ENCODE results near the gene CXCL1. TPM values are rescaled to one million over a fixed set of nuclear protein-coding genes. Genes with fewer than 3 reads are reported as not detected.

Gene CXCL1
- total RNA-seq, 2 donors from 2014 or later: 6.9 to 8.5 TPM

DNA sequence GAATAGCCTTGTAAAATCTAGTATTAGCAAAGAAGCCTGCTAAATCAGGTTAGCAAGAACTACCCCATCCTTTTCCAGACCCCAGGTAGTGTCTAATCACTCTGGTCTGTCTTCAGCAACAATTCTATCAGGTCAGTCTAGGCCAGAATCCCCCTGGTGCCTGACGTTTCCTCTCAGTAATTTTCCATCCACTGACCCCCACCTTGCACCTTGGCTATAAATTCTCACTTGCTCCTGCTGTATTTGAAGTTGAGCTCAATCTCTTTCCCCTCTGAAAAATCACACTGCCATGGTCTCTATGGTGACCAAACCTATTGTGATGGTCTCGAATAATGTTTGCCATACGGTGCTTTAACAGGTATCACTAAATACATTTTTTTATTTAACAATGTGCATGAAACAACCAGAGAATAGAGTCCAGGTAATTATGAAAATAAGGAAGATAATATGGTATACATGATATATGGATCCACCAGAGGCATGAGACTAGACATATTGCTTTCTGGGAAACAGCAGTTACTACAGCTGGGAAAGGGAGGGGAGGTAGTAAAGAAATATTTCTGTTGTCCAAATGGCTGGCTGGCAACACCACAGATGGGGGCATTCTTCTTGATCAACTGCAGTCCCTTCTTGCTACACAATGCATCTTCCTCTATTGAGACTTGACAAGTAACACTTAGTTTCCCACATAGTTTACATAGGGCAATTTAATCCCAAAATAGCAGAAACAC lies 33.8 kb downstream of the CXCL1 start:
- no peaks in the 10 kb centered on the region for H3K36me3 ChIP-seq
- no peaks in the 10 kb centered on the region for H3K9me3 ChIP-seq
- H3K4me1 ChIP-seq: no peaks in the 10 kb centered on the region
- no peak overlapping the region for H3K27ac ChIP-seq
- H3K4me3 ChIP-seq: no peak overlapping the region
- DNase-seq (ENCODE audit: low spot score): no peak
- TF ChIP-seq, protein P1, sequence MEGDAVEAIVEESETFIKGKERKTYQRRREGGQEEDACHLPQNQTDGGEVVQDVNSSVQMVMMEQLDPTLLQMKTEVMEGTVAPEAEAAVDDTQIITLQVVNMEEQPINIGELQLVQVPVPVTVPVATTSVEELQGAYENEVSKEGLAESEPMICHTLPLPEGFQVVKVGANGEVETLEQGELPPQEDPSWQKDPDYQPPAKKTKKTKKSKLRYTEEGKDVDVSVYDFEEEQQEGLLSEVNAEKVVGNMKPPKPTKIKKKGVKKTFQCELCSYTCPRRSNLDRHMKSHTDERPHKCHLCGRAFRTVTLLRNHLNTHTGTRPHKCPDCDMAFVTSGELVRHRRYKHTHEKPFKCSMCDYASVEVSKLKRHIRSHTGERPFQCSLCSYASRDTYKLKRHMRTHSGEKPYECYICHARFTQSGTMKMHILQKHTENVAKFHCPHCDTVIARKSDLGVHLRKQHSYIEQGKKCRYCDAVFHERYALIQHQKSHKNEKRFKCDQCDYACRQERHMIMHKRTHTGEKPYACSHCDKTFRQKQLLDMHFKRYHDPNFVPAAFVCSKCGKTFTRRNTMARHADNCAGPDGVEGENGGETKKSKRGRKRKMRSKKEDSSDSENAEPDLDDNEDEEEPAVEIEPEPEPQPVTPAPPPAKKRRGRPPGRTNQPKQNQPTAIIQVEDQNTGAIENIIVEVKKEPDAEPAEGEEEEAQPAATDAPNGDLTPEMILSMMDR (IDR thresholded peaks at IDR 0.05): no peak
- no peaks in the 10 kb centered on the region for H3K27me3 ChIP-seq

DNA sequence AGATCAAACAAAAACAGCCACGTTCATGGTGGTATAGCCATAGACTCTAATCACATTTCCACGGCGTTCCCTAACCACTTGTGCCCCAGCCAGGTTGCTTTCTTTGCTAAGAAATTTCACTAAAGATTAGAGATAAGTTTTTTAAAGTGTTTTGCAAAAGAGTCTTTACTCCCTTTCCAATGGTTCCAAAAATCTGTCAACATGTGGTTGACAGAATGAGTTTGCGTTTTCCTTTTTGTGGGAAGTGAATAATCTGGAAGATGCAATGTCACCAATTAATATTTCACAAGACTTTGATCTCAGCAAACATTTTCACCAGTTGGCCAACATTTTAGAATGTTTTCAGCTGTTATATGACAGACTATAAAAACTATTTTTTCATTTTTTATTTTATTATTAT lies 35.3 kb downstream of the CXCL1 start:
- Histone ChIP-seq H3K9me3 (no peaks in the 10 kb centered on the region), H3K36me3 (no peaks in the 10 kb centered on the region), H3K4me1 (no peaks in the 10 kb centered on the region), H3K4me3 (no peak overlapping the region), H3K27ac (no peak overlapping the region), H3K27me3 (no peaks in the 10 kb centered on the region)
- TF ChIP-seq, protein P1 (IDR thresholded peaks at IDR 0.05): no peak
- DNase-seq (ENCODE audit: low spot score): no peak

DNA sequence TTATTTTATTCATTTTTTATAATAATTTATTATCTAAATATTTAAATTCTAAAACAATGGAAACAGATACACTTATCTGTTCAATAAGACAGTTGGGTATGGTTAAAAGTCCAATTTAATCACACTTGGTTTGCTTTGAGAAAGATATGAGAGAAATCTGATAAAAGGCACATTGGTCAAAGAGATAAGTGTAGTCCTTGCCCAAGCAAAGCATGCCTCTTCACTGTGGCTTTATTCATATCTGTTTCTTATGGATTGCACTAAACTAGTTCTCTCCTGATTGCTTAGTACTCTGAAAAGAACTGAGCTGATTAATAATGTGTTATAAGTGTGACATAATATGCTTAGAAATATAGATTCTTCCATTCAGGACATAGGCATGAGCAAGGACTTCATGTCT lies 39.8 kb downstream of the CXCL1 start:
- no peak overlapping the region for H3K27ac ChIP-seq
- H3K4me1 ChIP-seq: no peaks in the 10 kb centered on the region
- no peaks in the 10 kb centered on the region for H3K27me3 ChIP-seq
- TF ChIP-seq, protein P1 (IDR thresholded peaks at IDR 0.05): no peak
- no peaks in the 10 kb centered on the region for H3K36me3 ChIP-seq
- DNase-seq (ENCODE audit: low spot score): no peak
- no peaks in the 10 kb centered on the region for H3K9me3 ChIP-seq
- no peak overlapping the region for H3K4me3 ChIP-seq

DNA sequence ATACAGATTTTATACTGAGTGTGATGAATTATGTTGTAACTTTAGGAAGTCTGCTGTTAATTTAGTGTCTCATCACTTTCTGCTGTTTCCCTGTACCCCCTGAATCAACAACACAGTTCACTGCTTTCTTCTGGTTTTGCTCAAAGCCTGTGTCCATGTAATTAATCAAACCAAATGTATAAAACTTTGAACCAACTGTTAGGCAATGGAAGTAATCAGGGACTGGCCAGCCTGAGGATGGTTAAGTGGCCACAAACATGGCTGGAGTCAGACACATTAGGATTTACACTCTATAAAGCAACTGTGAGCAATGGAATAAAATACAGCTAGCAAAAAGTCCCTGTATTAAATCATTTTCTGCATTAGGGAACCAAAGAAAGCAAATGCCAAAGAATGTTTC lies 42.6 kb downstream of the CXCL1 start:
- TF ChIP-seq, protein P1 (IDR thresholded peaks at IDR 0.05): no peak
- Histone ChIP-seq H3K27ac (no peak overlapping the region), H3K4me1 (no peaks in the 10 kb centered on the region), H3K27me3 (no peaks in the 10 kb centered on the region), H3K36me3 (no peaks in the 10 kb centered on the region), H3K4me3 (no peak overlapping the region), H3K9me3 (no peaks in the 10 kb centered on the region)
- DNase-seq (ENCODE audit: low spot score): no peak

DNA sequence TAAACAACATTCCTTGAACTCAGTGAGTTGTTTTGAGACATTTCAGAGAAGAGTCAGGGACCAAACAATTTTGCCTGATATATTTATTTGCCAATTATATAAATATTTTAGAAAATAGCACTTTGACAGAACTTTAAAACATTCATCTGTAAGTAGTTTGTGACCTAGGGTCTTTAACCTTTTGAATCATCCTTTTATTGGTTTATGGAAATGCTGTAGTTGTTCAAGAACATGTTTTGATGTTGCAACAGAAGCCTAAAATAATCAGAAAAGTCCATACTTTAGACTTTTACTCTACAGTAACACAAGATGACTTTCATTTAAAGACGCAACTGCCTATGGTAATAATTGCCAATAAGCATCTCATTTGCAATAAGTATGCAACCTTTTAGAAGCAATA lies 43.0 kb downstream of the CXCL1 start:
- H3K9me3 ChIP-seq: no peaks in the 10 kb centered on the region
- no peak overlapping the region for H3K27ac ChIP-seq
- no peaks in the 10 kb centered on the region for H3K36me3 ChIP-seq
- H3K4me1 ChIP-seq: no peaks in the 10 kb centered on the region
- no peak for DNase-seq (ENCODE audit: low spot score)
- TF ChIP-seq, protein P1 (IDR thresholded peaks at IDR 0.05): no peak
- no peaks in the 10 kb centered on the region for H3K27me3 ChIP-seq
- H3K4me3 ChIP-seq: no peak overlapping the region

DNA sequence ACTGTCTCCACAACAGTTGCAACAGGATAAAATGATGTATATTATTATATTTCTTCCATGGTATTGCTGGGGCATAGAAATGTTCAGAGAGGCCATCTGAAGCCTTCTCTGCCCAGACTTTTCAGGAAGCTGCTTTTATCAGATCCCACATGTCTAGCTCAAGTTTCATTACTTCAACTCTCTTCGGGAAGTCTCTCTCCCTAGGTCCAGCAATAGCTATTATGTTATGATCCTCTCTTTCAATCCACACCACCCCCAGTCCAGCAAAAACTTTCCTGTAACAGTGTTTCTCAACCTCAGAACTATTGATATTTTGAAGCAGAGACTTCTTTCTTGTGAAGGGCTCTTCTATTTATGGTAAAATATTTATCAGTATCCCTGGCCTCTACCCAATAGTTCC lies 44.9 kb downstream of the CXCL1 start:
- Histone ChIP-seq H3K4me3 (no peak overlapping the region), H3K27me3 (no peaks in the 10 kb centered on the region), H3K4me1 (no peaks in the 10 kb centered on the region), H3K36me3 (no peaks in the 10 kb centered on the region), H3K27ac (no peak overlapping the region), H3K9me3 (no peaks in the 10 kb centered on the region)
- no peak for DNase-seq (ENCODE audit: low spot score)
- TF ChIP-seq, protein P1 (IDR thresholded peaks at IDR 0.05): no peak
